Vagina (tissue), 2 donors: ENCODE results near the gene FAM131B. TPM values are rescaled to one million over a fixed set of nuclear protein-coding genes. Genes with fewer than 3 reads are reported as not detected.

Source experiments
- DNase-seq, 2 donors: peaks; one replicate each; pipeline ENCODE4 v3.0.0-alpha.2; 2017; ENCODE audit errors: extremely low spot score in 2 of 2
- H3K27ac ChIP-seq: fragments of 200-600 bp; sonication (generic); one replicate; pipeline ENCODE4 v1.5.1; 2019
- H3K27me3 ChIP-seq: fragments of 200-600 bp; sonication (generic); one replicate; pipeline ENCODE4 v1.5.1; 2019
- H3K36me3 ChIP-seq, 2 donors: fragments of 200-600 bp; sonication (generic); one replicate each; pipeline ENCODE4 v1.5.1; 2017 to 2019
- H3K4me1 ChIP-seq: fragments of 200-600 bp; sonication (generic); one replicate; pipeline ENCODE4 v1.5.1; 2019
- H3K4me3 ChIP-seq, 2 donors: fragments of 200-600 bp; sonication (generic); 1 replicate in 1 of 2; 2 replicates in 1 of 2; pipeline ENCODE4 v1.5.1; 2016 to 2019
- H3K9me3 ChIP-seq: fragments of 200-600 bp; sonication (generic); one replicate; pipeline ENCODE4 v1.5.1; 2019
- CTCF ChIP-seq, 3 experiments: fragments of 450-650 bp in 2 of 3; fragments of 200-600 bp in 1 of 3; sonication (generic) in 1 of 3; IDR thresholded peaks; one replicate each; pipeline ENCODE4 v1.5.1; 2017 to 2019; ENCODE audit warnings: antibody characterized with exemption in 3 of 3, mild to moderate bottlenecking in 2 of 3, moderate library complexity in 2 of 3
- POLR2A ChIP-seq, 2 donors: fragments of 450-650 bp; IDR thresholded peaks; one replicate each; pipeline ENCODE4 v1.6.1; 2017; ENCODE audit warnings: antibody characterized with exemption in 2 of 2, mild to moderate bottlenecking in 2 of 2, moderate library complexity in 2 of 2
- POLR2AphosphoS5 ChIP-seq, 2 donors: sonication (generic); formaldehyde crosslinking; IDR thresholded peaks; one replicate each; pipeline ENCODE4 v1.9.0; 2017; ENCODE audit warnings: antibody characterized with exemption in 2 of 2, mild to moderate bottlenecking in 2 of 2, low read depth in 1 of 2; ENCODE audit not compliant: insufficient read depth in 1 of 2
- intact Hi-C: fragments of 100-400 bp; cut with DNase I; formaldehyde crosslinking; loops from one replicate; pipeline ENCODE4 v1.15.1; 2023
- total RNA-seq: library from RNA; depleted of rRNA; stranded (reverse); fragments of >200 nt; gene quantifications from one replicate; pipeline ENCODE4 v1.2.3, GENCODE V29; 2016

The FAM131B gene
- total RNA-seq, 1 donor from 2014 or later, result 1.5 TPM

GRCh38 chr7:143345428-143345900 is 17.0 kb downstream of the FAM131B start:
- TF ChIP-seq POLR2A (IDR thresholded peaks at IDR 0.05) (no peak), CTCF (IDR thresholded peaks at IDR 0.05) (peak in 1 of 3 experiments; percentile 38)
- Histone ChIP-seq H3K27ac (no peak overlapping the region), H3K9me3 (no peaks in the 10 kb centered on the region), H3K36me3 (no peaks in the 10 kb centered on the region), H3K4me1 (peaks cover 6% of the 10 kb centered on the region), H3K4me3 (peak overlapping the region; percentile 1 to 25), H3K27me3 (no peaks in the 10 kb centered on the region)
- intact Hi-C loops, result no loop called here
- no peak for DNase-seq

GRCh38 chr7:143343596-143343995 is 18.9 kb downstream of the FAM131B start:
- TF ChIP-seq POLR2A (IDR thresholded peaks at IDR 0.05), result no peak
- TF ChIP-seq CTCF (IDR thresholded peaks at IDR 0.05), result no peak
- TF ChIP-seq POLR2AphosphoS5 (IDR thresholded peaks at IDR 0.05; ENCODE audit: insufficient read depth in 1 of 2, low read depth in 1 of 2), result no peak
- H3K9me3 ChIP-seq, result no peaks in the 10 kb centered on the region
- no peaks in the 10 kb centered on the region for H3K27me3 ChIP-seq
- no peaks in the 10 kb centered on the region for H3K36me3 ChIP-seq
- H3K4me3 ChIP-seq, result no peak overlapping the region
- H3K27ac ChIP-seq, result no peak overlapping the region
- H3K4me1 ChIP-seq, result peaks cover 6% of the 10 kb centered on the region
- intact Hi-C loops, result no loop called here
- DNase-seq, result no peak

- no peak for DNase-seq
- Histone ChIP-seq H3K4me3 (no peak overlapping the region), H3K27ac (no peak overlapping the region), H3K36me3 (no peaks in the 10 kb centered on the region), H3K9me3 (no peaks in the 10 kb centered on the region), H3K27me3 (no peaks in the 10 kb centered on the region), H3K4me1 (peaks cover 6% of the 10 kb centered on the region)
- intact Hi-C loops, result no loop called here
- TF ChIP-seq POLR2AphosphoS5 (IDR thresholded peaks at IDR 0.05; ENCODE audit: insufficient read depth in 1 of 2, low read depth in 1 of 2) (no peak), POLR2A (IDR thresholded peaks at IDR 0.05) (no peak), CTCF (IDR thresholded peaks at IDR 0.05) (no peak)
These were observed 20.7 kb downstream of the FAM131B start for GRCh38 chr7:143341842-143342241.

- H3K9me3 ChIP-seq, result no peaks in the 10 kb centered on the region
- DNase-seq, result no peak
- intact Hi-C loops, result no loop called here
- H3K27ac ChIP-seq, result no peak overlapping the region
- no peak overlapping the region for H3K4me3 ChIP-seq
- no peaks in the 10 kb centered on the region for H3K27me3 ChIP-seq
- TF ChIP-seq POLR2A (IDR thresholded peaks at IDR 0.05) (no peak), POLR2AphosphoS5 (IDR thresholded peaks at IDR 0.05; ENCODE audit: insufficient read depth in 1 of 2, low read depth in 1 of 2) (no peak), CTCF (IDR thresholded peaks at IDR 0.05) (no peak)
- no peaks in the 10 kb centered on the region for H3K36me3 ChIP-seq
- H3K4me1 ChIP-seq, result no peaks in the 10 kb centered on the region
These were observed 25.3 kb downstream of the FAM131B start for GRCh38 chr7:143337216-143337615.

GRCh38 chr7:143334244-143334643 is 28.3 kb downstream of the FAM131B start:
- Histone ChIP-seq H3K27me3 (no peaks in the 10 kb centered on the region), H3K27ac (no peak overlapping the region)

More at GRCh38 chr7:143334244-143334643, 28.3 kb downstream of the FAM131B start:
- TF ChIP-seq POLR2A (IDR thresholded peaks at IDR 0.05) (no peak), CTCF (IDR thresholded peaks at IDR 0.05) (no peak), POLR2AphosphoS5 (IDR thresholded peaks at IDR 0.05; ENCODE audit: insufficient read depth in 1 of 2, low read depth in 1 of 2) (no peak)
- H3K4me3 ChIP-seq, result no peak overlapping the region
- no peak for DNase-seq
- intact Hi-C loops, result no loop called here
- no peaks in the 10 kb centered on the region for H3K36me3 ChIP-seq
- no peaks in the 10 kb centered on the region for H3K9me3 ChIP-seq
- peaks cover 10% of the 10 kb centered on the region for H3K4me1 ChIP-seq
